PC-3 (cell line): ENCODE data around the gene E2F1.

ENCODE experiments used
- CTCF ChIP-seq: fragments of 300-600 bp; sonication (generic); conservative IDR thresholded peaks from 2 replicates; pipeline ENCODE4 v1.5.1; 2017; ENCODE audit warnings: antibody characterized with exemption, low read depth, mild to moderate bottlenecking, low read length
- EZH2 ChIP-seq: fragments of 300-600 bp; sonication (generic); IDR thresholded peaks from one replicate; pipeline ENCODE4 v1.6.1; 2017; ENCODE audit warnings: antibody characterized with exemption, mild to moderate bottlenecking, low read length; ENCODE audit not compliant: unreplicated experiment
- EZH2phosphoT487 ChIP-seq: fragments of 300-600 bp; sonication (generic); IDR thresholded peaks from 2 replicates; pipeline ENCODE4 v1.6.1; 2018; ENCODE audit warnings: mild to moderate bottlenecking, antibody characterized with exemption, low read length, borderline replicate concordance

GRCh38 chr20:33730946-33731692 is 44.9 kb upstream of the E2F1 start:
- TF ChIP-seq CTCF (no peak), EZH2 (no peak), EZH2phosphoT487 (no peak)
